Small intestine (tissue), 16 donors: ENCODE results near the gene IDS. TPM values are rescaled to one million over a fixed set of nuclear protein-coding genes. Genes with fewer than 3 reads are reported as not detected.
"Not testable (repeated sequence)": the region's sequence is repeated elsewhere in the genome, so short reads cannot be mapped to it uniquely, and the experiment has no call there.

Experiments
- DNase-seq, 2 donors: peaks; one replicate each; pipeline versions ENCODE4 v3.0.0 to v3.0.0-alpha.2; 2013
- FAIRE-seq: peaks from 2 replicates; lab custom pipeline; 2012; peaks lifted over from hg19 to GRCh38; lab: Jason Lieb, UNC
- H3K27ac ChIP-seq, 3 donors: one replicate each; pipeline ENCODE4 v1.5.1; 2013; ENCODE audit warnings: low read length in 2 of 3, mild to moderate bottlenecking in 2 of 3, control low read depth in 1 of 3, inconsistent platforms in 1 of 3, low read depth in 1 of 3, moderate library complexity in 1 of 3
- H3K27me3 ChIP-seq, 3 donors: one replicate each; pipeline ENCODE4 v1.6.1; 2013; ENCODE audit warnings: low read length in 3 of 3, inconsistent platforms in 1 of 3; ENCODE audit not compliant: control insufficient read depth in 3 of 3, insufficient read depth in 3 of 3
- H3K36me3 ChIP-seq, 3 donors: one replicate each; pipeline ENCODE4 v1.6.1; 2013; ENCODE audit warnings: low read length in 3 of 3, inconsistent platforms in 1 of 3, low read depth in 1 of 3, mild to moderate bottlenecking in 1 of 3, moderate library complexity in 1 of 3; ENCODE audit not compliant: control insufficient read depth in 3 of 3, insufficient read depth in 2 of 3
- H3K4me1 ChIP-seq, 3 donors: one replicate each; pipeline ENCODE4 v1.6.1; 2013; ENCODE audit warnings: low read length in 2 of 3, inconsistent platforms in 1 of 3, low read depth in 1 of 3, mild to moderate bottlenecking in 1 of 3, moderate library complexity in 1 of 3; ENCODE audit not compliant: control insufficient read depth in 3 of 3, insufficient read depth in 2 of 3
- H3K4me3 ChIP-seq, 3 donors: one replicate each; pipeline ENCODE4 v1.5.1; 2013; ENCODE audit warnings: low read length in 3 of 3, control low read depth in 1 of 3, inconsistent platforms in 1 of 3, low read depth in 1 of 3, mild to moderate bottlenecking in 1 of 3, moderate library complexity in 1 of 3
- H3K9me3 ChIP-seq, 2 donors: one replicate each; pipeline ENCODE4 v1.6.1; 2013; ENCODE audit warnings: low read depth in 1 of 2, low read length in 1 of 2; ENCODE audit not compliant: control insufficient read depth in 2 of 2, insufficient read depth in 1 of 2
- WGBS, 3 donors: extraction: QIAGEN DNeasy Blood & Tissue Kit; methylation state at CpG; one replicate each; pipeline ENCODE4 v1.1.7; 2013; 5-methylcytosine and 5-hydroxymethylcytosine counted together
- long read RNA-seq, 10 donors: transcript quantifications; one replicate each; lab custom pipeline, GENCODE V29; 2026
- polyA plus RNA-seq, 4 donors: library from polyadenylated mRNA; stranded (reverse) in 3 of 4; unstranded in 1 of 4; fragments of 200-250 nt in 3 of 4; fragments of 120-200 nt in 1 of 4; gene quantifications; one replicate each; pipeline versions ENCODE4 v1.2.1 to v1.2.3, GENCODE V29; 2013
- donor health status: healthy with polysubstance abuse.
- donor health status: control.
- donor health status: control.
- donor health status: Bipolar disorder and iron deficiency.
- donor health status: healthy.

IDS gene
- 10 to 100 TPM; 21.7 to 41.1 (median 31.4) TPM for polyA plus RNA-seq
- long read RNA-seq, donor 1, full-length matches to known transcripts, result 14 of 14 reads
- long read RNA-seq, donor 1, partial matches to known transcripts, result 0 of 14 reads
- long read RNA-seq, donor 1, other reads (novel, unspliced or antisense), result 0 of 14 reads
- long read RNA-seq, donor 2, full-length matches to known transcripts, result 2 of 2 reads
- long read RNA-seq, donor 2, partial matches to known transcripts, result 0 of 2 reads
- long read RNA-seq, donor 2, other reads (novel, unspliced or antisense), result 0 of 2 reads
- long read RNA-seq, donor 3, partial matches to known transcripts, result 0 of 2 reads
- long read RNA-seq, donor 3, other reads (novel, unspliced or antisense), result 0 of 2 reads
- long read RNA-seq, donor 4, partial matches to known transcripts, result 0 of 1 reads
- long read RNA-seq, donor 4, other reads (novel, unspliced or antisense), result 0 of 1 reads
- long read RNA-seq, donor 5, partial matches to known transcripts, result 0 of 1 reads
- long read RNA-seq, donor 5, other reads (novel, unspliced or antisense), result 0 of 1 reads
- long read RNA-seq, donor 6, full-length matches to known transcripts, result 8 of 8 reads
- long read RNA-seq, donor 6, partial matches to known transcripts, result 0 of 8 reads
- long read RNA-seq, donor 6, other reads (novel, unspliced or antisense), result 0 of 8 reads
- long read RNA-seq, donor 7, full-length matches to known transcripts, result 12 of 12 reads
- long read RNA-seq, donor 7, partial matches to known transcripts, result 0 of 12 reads
- long read RNA-seq, donor 7, other reads (novel, unspliced or antisense), result 0 of 12 reads
- long read RNA-seq, donor 8, full-length matches to known transcripts, result 2 of 2 reads
- long read RNA-seq, donor 8, partial matches to known transcripts, result 0 of 2 reads
- long read RNA-seq, donor 8, other reads (novel, unspliced or antisense), result 0 of 2 reads
- long read RNA-seq, donor 9, full-length matches to known transcripts, result 2 of 2 reads
- long read RNA-seq, donor 9, partial matches to known transcripts, result 0 of 2 reads
- long read RNA-seq, donor 9, other reads (novel, unspliced or antisense), result 0 of 2 reads
- long read RNA-seq, donor 10, full-length matches to known transcripts, result 9 of 9 reads
- long read RNA-seq, donor 10, partial matches to known transcripts, result 0 of 9 reads
- long read RNA-seq, donor 10, other reads (novel, unspliced or antisense), result 0 of 9 reads

DNA sequence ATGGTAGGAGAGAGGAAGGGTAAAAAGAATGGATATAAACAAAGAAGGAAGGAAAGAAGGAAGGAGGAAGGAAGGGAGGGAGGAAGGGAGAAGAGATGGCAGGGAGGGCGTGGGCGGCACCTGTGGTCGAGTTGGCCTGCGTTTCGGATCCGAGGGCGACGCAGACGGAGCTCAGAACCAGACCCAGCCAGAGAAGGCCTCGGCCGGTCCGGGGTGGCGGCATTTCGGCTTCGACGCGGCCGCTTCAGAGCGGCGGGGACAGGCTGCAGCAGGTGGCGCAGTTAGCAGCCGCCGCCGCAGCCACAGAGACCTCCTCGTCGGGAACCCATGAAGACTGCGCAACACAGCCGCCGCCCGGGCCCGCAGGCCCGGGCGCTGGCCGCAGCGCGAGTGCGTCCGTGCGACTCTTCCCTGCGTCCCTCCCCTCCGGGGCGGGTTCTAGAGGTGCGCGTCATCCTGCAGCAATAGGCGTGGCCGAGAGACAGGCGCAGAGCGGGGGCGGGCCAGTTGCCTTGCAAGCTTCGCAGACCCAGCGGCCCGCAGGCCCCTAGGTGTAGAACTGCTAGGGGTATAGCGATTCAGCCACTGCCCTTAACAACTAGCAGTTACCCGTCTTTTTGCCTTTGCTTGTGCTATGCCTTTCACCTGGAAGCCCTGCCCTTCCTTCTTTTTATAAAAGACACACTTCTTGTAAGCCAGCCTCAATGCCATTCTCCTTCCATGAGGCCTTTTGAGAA lies at the start of gene IDS:
TSS of gene IDS (minus strand) at position 392 of the 737 bp plus-strand sequence. CDS start at position 223, 169 bp downstream.
- Histone ChIP-seq H3K27ac (peak within 1 kb of the TSS; percentile 82 to 98 (median 87)), H3K4me3 (peak within 1 kb of the TSS; percentile 26 to 75 (median 59)), H3K4me1 (peaks cover 0 to 9% (median 0%) of the 10 kb centered on the region in 3 donors), H3K27me3 (no peaks in the 10 kb centered on the region), H3K36me3 (peaks cover 0 to 10% (median 5%) of the 10 kb centered on the region in 3 donors), H3K9me3 (no peaks in the 10 kb centered on the region)
- 0 to 27% (median 4%) methylated on average over 13 to 54 of the region's 54 CpGs for WGBS, 3 donors
- FAIRE-seq, result no peak
- peak; percentile 87 to 88 for DNase-seq

DNA sequence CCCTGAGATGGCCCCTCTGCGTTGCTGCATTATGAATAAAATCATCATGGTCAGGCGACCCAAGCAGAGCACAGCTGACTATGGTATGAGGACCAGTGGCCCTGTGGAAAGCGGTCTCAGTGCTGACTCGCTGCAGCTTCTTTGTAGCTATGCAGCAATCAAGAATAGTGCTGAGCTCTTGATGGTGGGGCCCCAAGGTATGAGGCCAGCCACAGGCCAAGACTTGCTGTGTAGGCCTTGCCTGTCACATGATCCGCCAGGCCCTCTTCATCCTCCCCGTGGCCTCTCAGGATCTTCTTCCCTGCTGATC lies 46.8 kb upstream of the IDS start:
- not testable (repeated sequence) for H3K27ac ChIP-seq, H3K36me3 ChIP-seq, DNase-seq, FAIRE-seq, H3K4me1 ChIP-seq, H3K4me3 ChIP-seq, H3K9me3 ChIP-seq, H3K27me3 ChIP-seq
- 80 to 92% methylated on average over 1 to 2 of the region's 6 CpGs; no CpG with 5 or more reads in 1 of the 3 donors for WGBS, 3 donors

DNA sequence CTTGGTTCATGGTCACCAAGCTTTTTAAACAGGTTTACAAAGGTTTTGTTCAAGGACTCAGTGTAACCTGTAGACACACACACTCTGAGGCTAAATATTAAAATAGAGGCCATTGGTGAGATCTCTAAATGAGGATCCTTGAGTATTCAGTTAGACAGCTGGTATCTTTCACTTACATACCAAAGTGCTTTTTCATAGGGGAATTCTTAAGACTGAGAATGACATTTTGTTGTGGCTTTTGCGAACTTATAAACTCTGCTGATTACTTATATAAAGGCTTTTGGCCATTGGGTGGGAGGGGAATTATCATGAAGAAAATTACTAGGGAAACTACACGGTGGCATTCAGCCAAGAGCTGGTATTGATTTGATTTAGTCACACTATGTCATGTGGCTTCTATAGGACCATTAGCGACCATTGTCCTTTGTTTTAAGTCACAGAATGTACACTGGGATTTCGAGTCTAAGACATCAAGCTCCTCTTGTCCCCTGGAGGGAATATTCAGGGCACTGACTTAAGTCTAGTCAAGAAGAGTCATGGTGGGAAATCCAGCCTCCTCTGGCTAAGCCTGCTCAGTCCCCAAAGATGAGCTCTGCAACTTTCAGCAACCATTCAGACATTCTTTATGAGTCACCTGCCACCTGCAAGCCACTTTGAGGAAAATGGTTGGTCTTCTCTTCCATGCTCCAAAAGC lies 46.3 kb upstream of the IDS start:
- not testable (repeated sequence) for H3K4me3 ChIP-seq, H3K36me3 ChIP-seq, H3K4me1 ChIP-seq, H3K27me3 ChIP-seq, H3K27ac ChIP-seq, DNase-seq, H3K9me3 ChIP-seq
- no CpG with 5 or more reads among the region's 4 CpGs for WGBS, 3 donors
- FAIRE-seq, result peak; percentile 78

GRCh38 chrX:149550454-149550853 lies 45.3 kb upstream of the IDS start:
- DNase-seq, H3K27me3 ChIP-seq, H3K9me3 ChIP-seq, H3K27ac ChIP-seq, FAIRE-seq, H3K36me3 ChIP-seq, H3K4me1 ChIP-seq, H3K4me3 ChIP-seq: not testable (repeated sequence)
- 62 to 100% methylated on average over 1 of the region's 1 CpG; no CpG with 5 or more reads in 1 of the 3 donors for WGBS, 3 donors

DNA sequence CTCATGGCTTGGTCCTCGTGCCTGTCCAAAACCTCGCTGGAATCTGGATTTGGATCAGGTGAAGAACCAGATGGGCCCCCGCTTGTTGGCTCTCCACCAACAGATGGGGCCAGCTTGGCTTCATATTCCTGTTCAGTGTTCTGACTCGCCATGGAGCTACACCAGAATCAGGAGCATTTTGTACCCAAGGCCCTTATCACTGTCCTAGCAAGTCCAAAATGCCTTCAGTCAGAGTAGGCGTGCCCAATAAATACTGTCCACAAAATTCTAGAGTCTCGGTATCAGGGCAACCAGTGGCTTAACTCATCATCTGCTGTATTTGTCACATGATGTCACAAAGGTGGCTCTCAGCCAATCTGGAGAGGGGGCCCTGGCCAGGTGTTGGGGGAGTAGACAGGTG lies 44.6 kb upstream of the IDS start, which contains the start of gene HSFX3:
TSS of gene HSFX3 (minus strand) at position 224 of the 400 bp plus-strand sequence. CDS start at position 152, 72 bp downstream.
- WGBS, 3 donors, result 100% methylated on average over 1 of the region's 6 CpGs; no CpG with 5 or more reads in 2 of the 3 donors
- not testable (repeated sequence) for DNase-seq, H3K27ac ChIP-seq, H3K27me3 ChIP-seq, H3K4me3 ChIP-seq, H3K4me1 ChIP-seq, H3K36me3 ChIP-seq, FAIRE-seq, H3K9me3 ChIP-seq

DNA sequence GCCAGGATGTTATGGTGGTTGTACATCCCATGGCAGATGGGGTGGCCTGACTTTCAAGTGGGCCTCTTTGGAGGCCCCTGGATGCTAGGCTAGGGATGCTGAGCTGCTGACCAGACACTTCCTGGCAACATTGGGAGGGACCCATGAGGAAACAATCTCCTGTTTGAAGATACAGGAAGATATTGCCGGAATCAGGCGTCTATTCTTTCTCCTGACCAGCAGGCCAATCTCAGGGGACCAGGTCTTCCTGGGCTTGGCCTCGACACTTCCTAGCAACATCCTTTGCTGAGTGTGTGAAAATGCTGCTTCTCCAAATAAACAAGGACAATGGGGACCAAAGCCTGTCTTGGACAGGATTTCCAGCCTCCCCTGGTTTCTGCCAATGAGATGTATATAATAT lies 42.7 kb upstream of the IDS start:
- not testable (repeated sequence) for H3K4me3 ChIP-seq, H3K36me3 ChIP-seq, H3K4me1 ChIP-seq, H3K9me3 ChIP-seq, DNase-seq, H3K27me3 ChIP-seq, H3K27ac ChIP-seq, FAIRE-seq
- WGBS, 3 donors, result 60% methylated on average over 1 of the region's 3 CpGs; no CpG with 5 or more reads in 2 of the 3 donors

- not testable (repeated sequence) for H3K4me3 ChIP-seq, H3K27ac ChIP-seq, H3K9me3 ChIP-seq, DNase-seq, H3K27me3 ChIP-seq, H3K36me3 ChIP-seq, H3K4me1 ChIP-seq, FAIRE-seq
- 59 to 88% (median 71%) methylated on average over 1 of the region's 1 CpG for WGBS, 3 donors
Observed at GRCh38 chrX:149546962-149547361, 41.9 kb upstream of the IDS start.
